MG63 (cell line): Measurements from ENCODE around the gene FNIP2. TPM values are rescaled to one million over a fixed set of nuclear protein-coding genes. Genes with fewer than 3 reads are reported as not detected.
"Not testable (repeated sequence)": the region's sequence is repeated elsewhere in the genome, so short reads cannot be mapped to it uniquely, and the experiment has no call there.

Source experiments
- DNase-seq: peaks from one replicate; pipeline ENCODE4 v3.0.0-alpha.2; 2020
- H3K27me3 ChIP-seq: fragments of 250-450 bp; sonication (Bioruptor Pico); 2 replicates; pipeline ENCODE4 v1.5.1; 2020; ENCODE audit warnings: mild to moderate bottlenecking, moderate library complexity
- H3K36me3 ChIP-seq: fragments of 250-450 bp; sonication (Bioruptor Pico); 2 replicates; pipeline ENCODE4 v1.5.1; 2020; ENCODE audit warnings: mild to moderate bottlenecking, moderate library complexity
- H3K4me3 ChIP-seq: fragments of 250-450 bp; sonication (Bioruptor Pico); 2 replicates; pipeline ENCODE4 v1.5.1; 2020; ENCODE audit warnings: mild to moderate bottlenecking, moderate library complexity
- H3K9me3 ChIP-seq: fragments of 250-450 bp; sonication (Bioruptor Pico); 2 replicates; pipeline ENCODE4 v1.5.1; 2020; ENCODE audit warnings: mild to moderate bottlenecking, moderate library complexity
- total RNA-seq: library from RNA; depleted of rRNA; stranded (reverse); fragments of >200 nt; shearing (Covaris generic); gene quantifications from 2 replicates; pipeline ENCODE4 v1.2.3, GENCODE V29; 2014; ENCODE audit warnings: low replicate concordance; rRNA removed

Gene FNIP2
- 7.7 and 11.1 TPM in 2 replicates for total RNA-seq

DNA sequence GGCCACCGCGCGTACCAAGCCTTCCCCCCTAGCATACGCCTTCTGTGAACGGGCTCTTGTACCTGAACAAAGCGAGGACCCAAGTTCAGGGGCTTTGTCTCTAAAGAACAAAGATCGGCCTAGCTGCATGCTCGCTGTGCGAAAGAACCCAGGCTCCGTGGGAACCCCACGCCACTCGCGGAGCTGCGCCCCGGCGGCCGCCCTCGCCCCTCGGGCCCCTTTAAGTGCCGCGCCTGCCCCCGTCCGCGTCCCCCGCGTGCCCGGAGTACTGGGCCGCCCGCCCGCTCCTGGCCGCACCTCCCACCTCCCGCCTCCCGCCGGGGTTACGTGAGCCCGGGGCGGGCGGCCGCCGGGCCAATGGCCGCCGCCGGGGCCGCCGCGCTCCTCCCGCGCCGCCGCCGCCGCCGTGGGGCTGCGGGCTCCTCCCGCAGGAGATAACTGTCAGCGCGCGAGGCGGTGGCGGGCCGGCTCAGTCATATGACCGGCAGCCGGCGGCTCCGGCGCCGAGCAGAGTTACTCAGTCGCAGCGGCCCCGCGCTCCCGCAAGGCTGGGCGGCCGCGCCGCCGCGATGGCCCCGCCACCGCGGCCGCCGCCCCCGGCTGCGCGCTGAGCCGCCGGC lies at the start of gene FNIP2:
Gene FNIP2 (plus strand): TSS at position 472 of the 620 bp plus-strand sequence. CDS start 187 bp downstream, outside the sequence.
- H3K4me3 ChIP-seq = peak within 1 kb of the TSS; percentile 84
- H3K36me3 ChIP-seq = no peaks in the 10 kb centered on the region
- no peaks in the 10 kb centered on the region for H3K27me3 ChIP-seq
- DNase-seq = peak; percentile 82
- no peaks in the 10 kb centered on the region for H3K9me3 ChIP-seq

DNA sequence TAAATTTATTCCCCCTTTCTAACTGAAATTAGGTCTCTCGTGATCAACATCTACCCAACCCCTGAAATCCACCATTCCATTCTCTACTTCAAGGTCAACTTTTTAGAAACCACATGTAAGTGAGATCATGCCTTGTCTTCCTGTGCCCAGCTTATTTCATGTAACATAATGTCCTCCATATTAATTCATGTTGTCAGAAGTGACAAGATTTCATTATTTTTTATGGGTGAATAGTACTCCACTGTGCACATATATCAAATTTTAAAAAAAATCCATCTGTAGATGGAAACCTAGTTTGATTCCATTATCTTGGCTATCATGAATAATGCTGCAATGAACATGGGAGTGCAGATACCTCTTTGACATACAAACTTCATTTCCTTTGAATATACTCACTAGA lies 47.1 kb upstream of the FNIP2 start:
- peaks cover 64% of the 10 kb centered on the region for H3K36me3 ChIP-seq
- DNase-seq = no peak
- peak overlapping the region; percentile 91 for H3K4me3 ChIP-seq
- no peaks in the 10 kb centered on the region for H3K9me3 ChIP-seq
- H3K27me3 ChIP-seq = no peaks in the 10 kb centered on the region

DNA sequence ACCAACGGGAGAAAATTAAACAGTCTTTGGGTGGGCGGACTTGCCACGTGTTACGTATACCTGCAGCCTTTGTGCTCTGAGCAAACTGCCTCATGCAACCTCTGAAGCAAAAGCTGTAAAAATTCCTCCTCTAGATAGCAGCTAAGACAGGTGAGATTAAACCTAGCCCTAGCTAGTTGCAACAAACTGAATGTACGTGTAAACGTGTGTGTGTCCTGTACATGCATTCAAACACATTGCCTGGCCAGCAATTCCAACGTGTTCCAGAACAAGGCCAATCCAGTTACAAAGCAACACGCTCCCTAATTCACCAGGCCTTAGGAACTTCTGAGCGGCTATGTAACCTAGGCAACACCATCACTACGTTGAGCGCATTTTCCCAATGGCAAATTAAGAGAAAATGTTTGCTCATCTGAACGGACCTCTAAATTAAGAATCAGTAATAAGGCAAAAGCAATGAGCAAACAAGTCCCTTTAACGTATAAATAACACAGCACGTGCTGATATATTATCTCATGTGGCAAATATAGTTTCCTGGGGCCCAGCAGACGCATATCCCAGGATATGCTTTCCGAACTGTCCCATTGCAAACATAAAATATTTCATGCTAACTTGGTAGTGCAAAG lies 46.4 kb upstream of the FNIP2 start:
- DNase-seq = peak; percentile 67
- Histone ChIP-seq H3K36me3 (peaks cover 57% of the 10 kb centered on the region), H3K9me3 (no peaks in the 10 kb centered on the region), H3K27me3 (no peaks in the 10 kb centered on the region), H3K4me3 (peak overlapping the region; percentile 91)

DNA sequence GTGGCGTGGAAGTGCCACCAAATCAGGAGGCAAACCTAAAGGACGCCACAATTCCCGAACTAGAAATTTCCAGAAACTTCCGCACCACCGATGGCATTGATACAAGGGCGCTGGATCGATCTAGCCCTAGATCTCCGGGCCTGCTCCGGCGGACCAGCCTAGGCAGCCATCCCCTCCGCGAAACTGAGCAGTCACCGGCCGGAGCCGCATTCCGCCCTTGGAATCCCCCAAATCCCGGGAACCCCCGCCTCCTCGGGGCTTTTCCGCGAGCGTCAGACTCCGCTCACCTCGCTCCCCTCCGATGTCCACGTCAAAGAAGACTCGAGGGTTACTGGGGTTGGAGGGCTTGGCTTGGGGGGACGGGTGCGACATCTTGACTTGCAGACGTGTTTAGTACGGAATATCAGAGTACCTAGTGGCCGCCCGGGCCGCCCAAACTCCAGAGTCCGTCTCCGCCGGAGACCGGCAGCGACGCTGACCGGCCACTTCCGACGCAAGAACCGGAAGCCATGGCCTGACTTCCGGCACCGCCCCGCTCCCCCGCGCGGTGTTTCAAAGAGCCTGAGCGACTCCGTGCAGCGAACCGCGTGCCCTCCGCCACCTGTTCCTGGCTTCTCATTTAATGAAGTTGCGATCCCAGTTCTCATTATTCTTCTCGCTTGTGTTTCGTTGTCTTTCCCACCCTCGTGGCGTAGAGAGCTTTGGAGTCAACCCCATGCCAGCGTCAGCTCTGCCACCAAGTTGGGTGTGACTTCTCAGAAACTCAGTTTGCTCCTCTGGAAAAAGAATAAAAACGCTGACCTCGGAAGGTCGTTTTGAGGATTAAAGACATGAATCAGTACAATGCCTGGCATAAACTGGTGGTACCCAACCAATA lies 45.7 kb upstream of the FNIP2 start, which contains the start of gene PPID:
Gene PPID (minus strand): TSS at position 480 of the 877 bp plus-strand sequence. CDS start 108 bp downstream, at position 372.
- Histone ChIP-seq H3K9me3 (no peaks in the 10 kb centered on the region), H3K36me3 (peaks cover 49% of the 10 kb centered on the region)

DNA sequence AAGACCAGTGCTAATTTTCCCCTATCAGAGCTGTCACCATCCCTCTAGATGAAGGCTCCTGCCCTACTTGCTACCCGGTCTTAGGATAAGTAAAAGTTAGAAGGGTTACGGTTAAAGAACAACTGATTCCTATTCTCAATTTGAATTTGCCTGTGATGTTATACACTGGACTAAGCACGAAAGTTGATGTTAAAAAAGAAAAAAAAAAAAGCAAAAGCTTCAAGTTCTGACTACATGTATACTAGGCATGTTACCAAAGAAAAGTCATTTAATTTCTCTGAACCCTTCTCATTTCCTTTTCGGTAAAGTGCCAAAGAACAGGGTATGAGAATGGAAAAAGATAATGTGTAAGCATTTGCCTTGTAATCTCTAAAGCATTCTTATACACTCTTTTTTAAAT lies 44.2 kb upstream of the FNIP2 start:
- Histone ChIP-seq H3K27me3 (no peaks in the 10 kb centered on the region), H3K36me3 (peaks cover 35% of the 10 kb centered on the region), H3K4me3 (no peak overlapping the region), H3K9me3 (no peaks in the 10 kb centered on the region)
- no peak for DNase-seq

More for the DNA sequence above, 45.7 kb upstream of the FNIP2 start, which contains the start of gene PPID:
- Histone ChIP-seq H3K27me3 (no peaks in the 10 kb centered on the region), H3K4me3 (peak within 1 kb of the TSS; percentile 91)
- DNase-seq = peak; percentile 100

DNA sequence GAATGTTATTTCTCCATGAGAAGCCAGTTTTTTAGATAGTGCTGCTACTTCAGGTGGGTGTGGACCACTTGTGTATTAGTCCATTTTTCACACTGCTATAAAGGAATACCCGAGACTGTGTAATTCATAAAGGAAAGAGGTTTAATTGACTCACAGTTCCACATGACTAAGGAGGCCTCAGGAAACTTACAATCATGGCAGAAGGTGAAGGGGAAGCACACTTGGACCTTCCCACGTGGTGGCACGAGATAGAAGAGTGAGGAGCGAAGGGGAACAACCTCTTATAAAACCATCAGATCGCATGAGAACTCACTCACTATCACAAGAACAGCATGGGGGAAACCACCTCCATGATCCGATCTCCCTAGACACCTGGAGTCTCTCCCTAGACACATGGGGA lies 42.2 kb upstream of the FNIP2 start:
- no peak for DNase-seq
- Histone ChIP-seq H3K9me3 (no peaks in the 10 kb centered on the region), H3K4me3 (no peak overlapping the region), H3K36me3 (peaks cover 15% of the 10 kb centered on the region), H3K27me3 (no peaks in the 10 kb centered on the region)

DNA sequence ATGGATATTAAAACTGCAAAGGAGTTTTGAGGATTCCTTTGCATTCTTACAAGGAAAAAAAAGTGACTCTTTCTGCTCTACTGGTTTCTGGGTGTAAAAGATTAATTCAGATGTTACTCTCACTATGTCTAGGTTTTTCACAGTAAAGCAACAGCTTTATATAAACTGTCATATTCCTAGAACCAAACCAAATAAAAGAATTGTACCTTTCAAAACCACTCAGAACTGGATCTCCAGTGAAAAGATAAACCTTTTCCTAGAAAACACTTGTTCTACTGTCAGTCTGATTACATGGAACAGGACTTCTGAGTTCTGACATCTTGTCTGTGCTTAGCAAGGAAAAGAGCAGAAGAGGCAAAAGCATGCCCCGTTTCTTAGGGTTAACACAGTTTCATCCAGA lies 40.6 kb upstream of the FNIP2 start:
- Histone ChIP-seq H3K9me3 (no peaks in the 10 kb centered on the region; the same call in 1 of the 2 replicates), H3K36me3 (no peaks in the 10 kb centered on the region), H3K27me3 (no peaks in the 10 kb centered on the region), H3K4me3 (no peak overlapping the region)
- DNase-seq = no peak

DNA sequence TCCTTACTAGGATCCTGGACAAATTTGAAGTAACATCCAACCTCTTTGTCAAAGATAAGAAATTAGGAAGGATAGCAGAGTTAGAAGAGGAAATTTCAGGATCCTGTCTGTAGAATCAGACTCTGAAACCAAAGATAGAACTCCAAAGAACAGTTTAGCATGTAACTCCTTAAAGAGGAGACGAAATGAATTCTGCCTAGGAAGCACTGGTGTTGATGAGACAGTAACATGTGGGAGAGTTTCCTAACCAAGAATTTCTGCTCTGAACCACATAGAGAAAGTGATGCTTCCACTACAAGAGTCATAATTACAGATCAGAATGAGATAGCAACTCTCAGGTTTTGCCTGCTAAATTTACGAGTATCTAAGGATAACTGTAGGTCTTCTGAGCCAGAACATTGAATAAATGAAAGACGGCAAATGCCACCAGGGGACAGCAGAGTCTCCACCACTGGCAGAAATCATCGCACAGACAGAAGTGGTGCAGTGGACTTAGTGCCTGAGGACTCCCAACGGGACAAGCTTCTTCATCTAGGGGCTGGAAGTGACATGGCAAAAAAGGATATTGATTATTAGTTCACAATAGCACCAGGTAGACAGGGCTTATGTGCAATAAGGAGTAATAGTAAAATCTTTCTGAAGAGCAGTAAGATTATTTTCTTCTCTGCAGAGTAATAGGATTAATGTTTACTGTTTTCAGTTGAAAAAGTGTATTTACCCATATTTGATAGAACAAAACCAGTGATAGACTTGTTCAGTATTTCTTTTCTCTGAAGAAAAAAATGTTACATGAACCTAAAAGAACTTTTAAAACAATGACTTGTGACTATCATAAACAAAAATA lies 38.9 kb upstream of the FNIP2 start:
- H3K4me3 ChIP-seq = no peak overlapping the region
- H3K36me3 ChIP-seq = no peaks in the 10 kb centered on the region
- no peaks in the 10 kb centered on the region; the same call in 1 of the 2 replicates for H3K9me3 ChIP-seq
- peak; percentile 91 for DNase-seq
- H3K27me3 ChIP-seq = no peaks in the 10 kb centered on the region

DNA sequence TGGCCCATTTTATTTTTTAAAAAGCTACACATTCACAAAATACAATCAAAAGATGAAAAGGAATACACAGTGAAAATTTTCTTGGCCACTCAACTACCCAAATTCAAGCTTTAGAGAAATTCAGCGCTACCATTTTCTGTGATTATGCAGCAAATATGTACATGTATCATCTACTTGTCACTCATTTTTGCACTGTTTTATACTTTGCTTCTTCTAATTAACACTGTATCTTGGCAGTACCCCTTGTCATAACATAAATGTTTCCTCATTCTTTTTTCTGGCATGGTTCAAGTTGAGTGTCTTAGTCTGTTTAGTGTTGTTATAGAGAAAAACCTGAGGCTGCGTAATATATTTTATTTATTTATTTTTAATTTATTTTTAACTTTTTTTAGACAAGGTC lies 30.0 kb upstream of the FNIP2 start:
- no peaks in the 10 kb centered on the region; the same call in 1 of the 2 replicates for H3K36me3 ChIP-seq
- no peak for DNase-seq
- H3K27me3 ChIP-seq = no peaks in the 10 kb centered on the region
- H3K9me3 ChIP-seq = peaks cover 8% of the 10 kb centered on the region
- no peak overlapping the region for H3K4me3 ChIP-seq

DNA sequence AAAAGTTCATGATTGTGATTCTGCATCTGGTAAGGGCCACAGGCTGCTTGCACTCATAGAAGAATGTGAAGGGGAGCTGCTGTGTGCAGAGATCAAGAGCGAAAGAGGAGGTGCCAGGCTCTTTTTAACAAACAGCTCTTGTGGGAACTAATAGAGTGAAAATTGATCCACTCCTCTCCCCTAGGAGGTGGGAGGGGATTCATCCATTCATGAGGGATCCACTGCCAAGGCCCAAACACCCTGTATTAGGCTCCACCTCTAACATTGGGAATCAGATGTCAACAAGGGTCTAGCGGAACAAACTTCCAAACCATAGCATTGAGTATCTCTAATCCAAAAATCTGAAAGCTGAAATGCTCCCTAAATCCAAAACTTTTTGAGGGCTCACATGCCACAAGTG lies 29.2 kb upstream of the FNIP2 start:
- Histone ChIP-seq H3K36me3 (peaks cover 4% of the 10 kb centered on the region), H3K9me3 (peaks cover 15% of the 10 kb centered on the region), H3K4me3 (no peak overlapping the region), H3K27me3 (no peaks in the 10 kb centered on the region)
- DNase-seq = no peak

DNA sequence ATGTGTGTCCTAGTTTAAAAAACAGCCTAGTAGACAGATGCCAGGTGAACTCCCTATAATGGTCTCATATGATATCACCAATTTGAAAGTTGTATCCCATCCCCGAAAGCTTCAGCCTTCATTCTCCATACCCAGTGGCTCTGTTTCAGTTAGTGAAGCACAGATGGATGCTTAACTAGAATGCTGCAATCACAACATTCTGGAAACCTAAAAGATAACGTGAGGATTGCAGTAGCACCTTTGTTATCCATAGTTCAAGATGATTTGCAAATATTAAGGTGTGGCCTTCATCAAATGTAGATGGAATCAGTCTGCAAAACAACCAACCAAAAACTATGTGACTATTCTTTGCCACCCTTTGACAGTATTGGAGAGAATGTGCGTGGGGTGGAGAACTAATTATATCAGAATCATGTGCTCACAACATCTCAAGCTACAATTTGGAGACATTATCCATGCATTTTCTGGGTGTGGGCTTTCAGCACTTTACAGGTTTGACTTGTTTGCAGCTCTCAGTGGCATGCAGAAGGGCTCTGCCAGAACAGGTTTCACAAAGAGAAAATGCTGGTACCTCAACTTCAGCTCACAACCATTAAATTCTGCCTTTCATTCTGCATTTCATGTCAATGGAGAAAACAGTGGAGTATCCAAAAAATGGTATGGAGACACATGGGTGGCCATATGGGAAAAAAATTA lies 27.4 kb upstream of the FNIP2 start:
- DNase-seq = no peak
- no peak overlapping the region for H3K4me3 ChIP-seq
- no peaks in the 10 kb centered on the region for H3K27me3 ChIP-seq
- H3K36me3 ChIP-seq = peaks cover 7% of the 10 kb centered on the region
- peaks cover 26% of the 10 kb centered on the region for H3K9me3 ChIP-seq

DNA sequence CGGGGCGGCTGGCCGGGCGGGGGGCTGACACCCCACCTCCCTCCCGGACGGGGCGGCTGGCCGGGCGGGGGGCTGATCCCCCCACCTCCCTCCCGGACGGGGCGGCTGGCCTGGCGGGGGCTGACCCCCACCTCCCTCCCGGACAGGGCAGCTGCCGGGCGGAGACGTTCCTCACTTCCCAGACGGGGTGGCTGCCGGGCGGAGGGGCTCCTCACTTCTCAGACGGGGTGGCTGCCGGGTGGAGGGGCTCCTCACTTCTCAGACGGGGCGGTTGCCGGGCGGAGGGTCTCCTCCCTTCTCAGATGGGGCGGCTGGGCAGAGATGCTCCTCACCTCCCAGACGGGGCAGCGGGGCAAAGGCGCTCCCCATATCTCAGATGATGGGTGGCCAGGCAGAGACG lies 22.3 kb upstream of the FNIP2 start:
- H3K27me3 ChIP-seq, DNase-seq, H3K36me3 ChIP-seq, H3K4me3 ChIP-seq: not testable (repeated sequence)
- H3K9me3 ChIP-seq = peaks cover 26% of the 10 kb centered on the region

DNA sequence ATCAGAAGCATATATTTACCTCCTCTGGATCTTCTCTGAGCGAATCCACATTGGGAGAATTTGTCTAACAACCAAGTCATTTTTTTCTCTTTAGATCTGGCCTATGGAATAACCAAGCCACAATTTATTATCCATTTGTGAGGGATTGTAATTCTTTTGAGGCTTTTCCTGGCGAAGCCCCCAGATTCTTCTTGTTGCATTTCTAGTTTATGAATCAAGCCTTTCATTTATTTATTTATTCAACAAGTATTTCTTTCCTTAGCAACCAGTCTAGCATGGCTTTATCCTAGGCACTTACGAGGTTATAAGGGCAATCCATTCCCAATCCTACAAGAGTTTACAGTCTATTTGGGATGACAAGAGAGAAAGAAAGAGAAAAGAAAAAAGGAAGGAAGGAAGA lies 18.4 kb upstream of the FNIP2 start:
- peaks cover 3% of the 10 kb centered on the region; the same call in 1 of the 2 replicates for H3K9me3 ChIP-seq
- DNase-seq = peak; percentile 70
- no peaks in the 10 kb centered on the region for H3K27me3 ChIP-seq
- no peak overlapping the region for H3K4me3 ChIP-seq
- H3K36me3 ChIP-seq = no peaks in the 10 kb centered on the region

DNA sequence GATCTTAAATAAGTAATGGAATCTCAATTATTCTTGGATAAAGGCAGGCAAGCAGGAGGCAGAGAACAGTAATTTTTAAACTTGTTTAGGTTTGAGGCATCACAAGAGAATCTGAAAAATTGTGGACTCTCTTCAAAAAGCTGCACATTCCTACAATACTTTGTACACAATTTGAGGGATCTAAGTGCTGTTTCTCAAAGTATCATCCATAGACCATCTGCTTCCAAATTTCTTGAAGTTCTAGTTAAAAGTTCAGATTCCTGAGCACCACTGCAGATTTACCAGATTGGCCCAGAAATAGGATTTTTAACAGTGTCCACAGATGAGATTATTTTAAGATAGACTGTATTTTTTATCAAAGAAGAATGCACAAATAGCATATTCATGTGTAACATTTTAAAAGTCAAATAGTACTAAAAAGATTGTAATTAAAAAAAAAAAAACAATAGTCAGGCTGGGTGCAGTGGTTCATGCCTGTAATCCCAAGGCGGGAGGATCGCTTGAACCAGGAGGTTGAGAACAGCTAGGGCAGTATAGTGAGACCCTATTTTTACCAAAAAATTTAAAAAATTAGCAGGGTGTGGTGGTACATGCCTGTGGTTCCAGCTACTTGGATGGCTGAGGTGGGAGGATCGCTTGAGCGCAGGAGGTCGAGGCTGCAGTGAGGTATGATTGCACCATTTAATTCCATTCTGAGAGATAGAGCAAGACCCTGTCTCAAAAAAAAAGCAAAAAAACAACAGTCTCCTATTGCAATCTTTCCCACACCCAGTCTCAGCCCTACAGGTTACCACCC lies 14.2 kb upstream of the FNIP2 start:
- H3K27me3 ChIP-seq = no peaks in the 10 kb centered on the region
- no peak for DNase-seq

DNA sequence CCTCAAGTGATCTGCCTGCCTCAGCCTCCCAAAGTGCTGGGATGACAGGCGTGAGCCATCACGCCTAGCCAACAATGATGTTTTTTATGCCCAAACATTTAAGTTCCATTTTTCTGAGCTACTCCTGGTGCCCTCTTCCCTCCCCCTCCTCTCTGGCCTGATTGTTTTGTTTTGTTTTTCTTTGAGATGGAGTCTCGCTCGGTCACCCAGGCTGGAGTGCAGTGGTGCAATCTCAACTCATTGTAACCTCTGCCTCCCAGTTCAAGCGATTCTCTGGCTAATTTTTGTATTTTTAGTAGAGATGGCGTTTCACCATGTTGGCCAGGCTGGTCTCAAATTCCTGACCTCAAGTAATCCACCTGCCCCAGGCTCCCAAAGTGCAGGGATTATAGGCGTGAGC lies 13.0 kb upstream of the FNIP2 start:
- not testable (repeated sequence) for H3K36me3 ChIP-seq, H3K4me3 ChIP-seq, H3K27me3 ChIP-seq, DNase-seq, H3K9me3 ChIP-seq

More for the DNA sequence above, 14.2 kb upstream of the FNIP2 start:
- Histone ChIP-seq H3K9me3 (no peaks in the 10 kb centered on the region), H3K4me3 (no peak overlapping the region), H3K36me3 (no peaks in the 10 kb centered on the region)
